ENCODE measurements around the gene STARD3NL. TPM values are rescaled to one million over a fixed set of nuclear protein-coding genes. Genes with fewer than 3 reads are reported as not detected.

The STARD3NL gene
- polyA plus RNA-seq, 4 donors, result 29.5 to 39.4 (median 35.2) TPM

DNA sequence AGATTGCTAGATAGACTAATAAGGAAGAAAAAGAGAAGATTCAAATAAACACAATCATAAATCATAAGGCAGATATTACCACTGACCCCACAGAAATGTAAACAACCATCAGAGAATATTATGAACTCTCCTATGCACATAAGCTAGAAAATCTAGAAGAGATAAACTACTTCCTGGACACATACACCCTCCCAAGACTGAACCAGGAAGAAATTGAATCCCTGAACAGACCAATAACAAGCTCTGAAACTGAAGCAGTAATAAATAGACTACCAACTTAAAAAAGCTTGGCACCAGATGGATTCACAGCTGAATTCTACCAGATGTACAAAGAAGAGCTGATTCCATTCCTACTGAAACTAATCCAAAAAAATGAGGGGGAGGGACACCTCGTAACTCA is 24.5 kb upstream of the STARD3NL start:
- Histone ChIP-seq H3K9me3 (ENCODE audit: control insufficient read depth in 2 of 2, insufficient read depth in 1 of 2, low read depth in 1 of 2, low read length in 1 of 2) (no peaks in the 10 kb centered on the region), H3K4me3 (ENCODE audit: low read depth in 1 of 3, low read length in 3 of 3) (no peak overlapping the region), H3K27ac (ENCODE audit: low read depth in 1 of 3, low read length in 2 of 3) (no peak overlapping the region), H3K4me1 (ENCODE audit: control insufficient read depth in 3 of 3, insufficient read depth in 2 of 3, low read depth in 1 of 3, low read length in 2 of 3) (no peaks in the 10 kb centered on the region), H3K27me3 (ENCODE audit: control insufficient read depth in 3 of 3, insufficient read depth in 3 of 3, low read length in 3 of 3) (no peaks in the 10 kb centered on the region), H3K36me3 (ENCODE audit: control insufficient read depth in 3 of 3, insufficient read depth in 2 of 3, low read depth in 1 of 3, low read length in 3 of 3) (no peaks in the 10 kb centered on the region)
- WGBS, 3 donors, result 61 to 71% (median 64%) methylated on average over 1 of the region's 1 CpG
- DNase-seq (no peak), FAIRE-seq (no peak)

DNA sequence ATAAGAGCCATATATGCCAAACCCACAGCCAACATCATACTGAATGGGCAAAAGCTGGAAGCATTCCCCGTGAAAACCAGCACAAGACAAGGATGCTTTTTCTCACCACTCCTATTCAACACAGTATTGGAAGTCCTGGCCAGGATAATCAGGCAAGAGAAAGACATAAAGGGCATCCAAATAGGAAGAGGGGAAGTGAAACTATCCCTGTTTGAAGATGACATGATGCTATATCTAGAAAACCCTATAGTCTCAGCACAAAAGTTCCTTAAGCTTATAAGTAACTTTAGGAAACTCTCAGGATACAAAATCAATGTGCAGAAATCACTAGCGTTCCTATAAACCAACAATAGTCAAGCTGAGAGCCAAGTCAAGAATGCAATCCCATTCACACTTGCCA is 23.8 kb upstream of the STARD3NL start:
- Histone ChIP-seq H3K27ac (ENCODE audit: low read depth in 1 of 3, low read length in 2 of 3) (no peak overlapping the region), H3K4me1 (ENCODE audit: control insufficient read depth in 3 of 3, insufficient read depth in 2 of 3, low read depth in 1 of 3, low read length in 2 of 3) (no peaks in the 10 kb centered on the region), H3K36me3 (ENCODE audit: control insufficient read depth in 3 of 3, insufficient read depth in 2 of 3, low read depth in 1 of 3, low read length in 3 of 3) (no peaks in the 10 kb centered on the region), H3K4me3 (ENCODE audit: low read depth in 1 of 3, low read length in 3 of 3) (no peak overlapping the region), H3K9me3 (ENCODE audit: control insufficient read depth in 2 of 2, insufficient read depth in 1 of 2, low read depth in 1 of 2, low read length in 1 of 2) (peaks cover 0 to 1% of the 10 kb centered on the region in 2 donors), H3K27me3 (ENCODE audit: control insufficient read depth in 3 of 3, insufficient read depth in 3 of 3, low read length in 3 of 3) (no peaks in the 10 kb centered on the region)
- 66 to 85% (median 75%) methylated on average over 2 of the region's 2 CpGs for WGBS, 3 donors
- no peak for FAIRE-seq
- no peak for DNase-seq

DNA sequence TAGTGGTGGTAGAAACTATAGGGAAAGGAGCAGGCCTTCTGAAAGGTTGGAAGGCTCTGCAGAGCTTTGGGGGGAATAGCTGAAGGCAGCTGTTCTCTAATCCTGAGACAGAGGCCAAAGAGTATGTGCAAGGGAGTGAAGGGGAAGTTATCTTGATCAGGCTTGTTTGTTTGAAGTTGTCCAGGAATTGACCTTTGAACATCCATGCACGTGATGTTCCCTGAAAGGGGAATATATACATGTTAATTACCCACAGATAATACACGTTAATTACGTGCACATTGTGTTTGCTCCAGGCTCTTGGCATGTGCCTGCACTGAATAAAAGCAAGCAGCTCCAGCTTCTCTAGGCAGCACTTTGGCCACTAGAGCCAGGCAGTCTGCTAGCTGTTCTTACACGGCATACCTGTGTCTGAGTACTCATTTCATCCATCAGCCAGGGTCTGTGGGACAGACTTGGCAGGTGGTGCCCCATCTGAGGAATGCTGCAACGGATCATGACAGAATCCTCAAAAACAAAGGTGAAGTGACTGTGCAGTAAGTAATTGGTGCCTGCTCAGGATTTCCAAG is 18.0 kb upstream of the STARD3NL start:
- WGBS, 3 donors, result 16 to 52% (median 21%) methylated on average over 5 of the region's 5 CpGs
- DNase-seq (peak; percentile 69 to 97), FAIRE-seq (no peak)

DNA sequence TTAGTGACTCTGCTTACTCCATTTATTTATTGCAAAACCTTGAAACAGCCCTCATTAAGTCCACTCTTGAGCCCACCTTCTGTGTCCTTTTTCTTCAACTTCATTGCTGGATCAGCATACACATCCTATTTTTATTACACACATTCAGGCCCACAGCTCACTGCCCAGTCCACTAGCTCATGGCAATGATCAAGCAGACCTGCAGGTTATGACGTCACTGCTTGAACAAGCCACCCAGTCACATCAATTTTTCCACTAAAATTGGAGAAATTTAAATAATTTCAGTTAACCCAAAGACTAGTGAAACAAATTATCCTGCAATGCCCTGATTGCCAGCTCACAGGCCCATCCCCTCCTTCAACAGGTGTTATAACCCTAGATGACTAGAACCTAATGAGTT is 16.0 kb upstream of the STARD3NL start:
- Histone ChIP-seq H3K27ac (ENCODE audit: low read depth in 1 of 3, low read length in 2 of 3) (no peak overlapping the region), H3K36me3 (ENCODE audit: control insufficient read depth in 3 of 3, insufficient read depth in 2 of 3, low read depth in 1 of 3, low read length in 3 of 3) (no peaks in the 10 kb centered on the region), H3K4me3 (ENCODE audit: low read depth in 1 of 3, low read length in 3 of 3) (no peak overlapping the region), H3K9me3 (ENCODE audit: control insufficient read depth in 2 of 2, insufficient read depth in 1 of 2, low read depth in 1 of 2, low read length in 1 of 2) (peaks cover 0 to 25% of the 10 kb centered on the region in 2 donors), H3K27me3 (ENCODE audit: control insufficient read depth in 3 of 3, insufficient read depth in 3 of 3, low read length in 3 of 3) (no peaks in the 10 kb centered on the region), H3K4me1 (ENCODE audit: control insufficient read depth in 3 of 3, insufficient read depth in 2 of 3, low read depth in 1 of 3, low read length in 2 of 3) (no peaks in the 10 kb centered on the region)
- no peak for FAIRE-seq
- 76 to 82% (median 81%) methylated on average over 1 of the region's 1 CpG for WGBS, 3 donors
- DNase-seq, result no peak

More for the DNA sequence above, 18.0 kb upstream of the STARD3NL start:
- H3K27ac ChIP-seq (ENCODE audit: low read depth in 1 of 3, low read length in 2 of 3), result peak overlapping the region in 1 of 3 donors; percentile 37
- no peaks in the 10 kb centered on the region for H3K36me3 ChIP-seq (ENCODE audit: control insufficient read depth in 3 of 3, insufficient read depth in 2 of 3, low read depth in 1 of 3, low read length in 3 of 3)
- no peaks in the 10 kb centered on the region for H3K27me3 ChIP-seq (ENCODE audit: control insufficient read depth in 3 of 3, insufficient read depth in 3 of 3, low read length in 3 of 3)
- H3K9me3 ChIP-seq (ENCODE audit: control insufficient read depth in 2 of 2, insufficient read depth in 1 of 2, low read depth in 1 of 2, low read length in 1 of 2), result peaks cover 0 to 25% of the 10 kb centered on the region in 2 donors
- H3K4me3 ChIP-seq (ENCODE audit: low read depth in 1 of 3, low read length in 3 of 3), result no peak overlapping the region
- H3K4me1 ChIP-seq (ENCODE audit: control insufficient read depth in 3 of 3, insufficient read depth in 2 of 3, low read depth in 1 of 3, low read length in 2 of 3), result no peaks in the 10 kb centered on the region

DNA sequence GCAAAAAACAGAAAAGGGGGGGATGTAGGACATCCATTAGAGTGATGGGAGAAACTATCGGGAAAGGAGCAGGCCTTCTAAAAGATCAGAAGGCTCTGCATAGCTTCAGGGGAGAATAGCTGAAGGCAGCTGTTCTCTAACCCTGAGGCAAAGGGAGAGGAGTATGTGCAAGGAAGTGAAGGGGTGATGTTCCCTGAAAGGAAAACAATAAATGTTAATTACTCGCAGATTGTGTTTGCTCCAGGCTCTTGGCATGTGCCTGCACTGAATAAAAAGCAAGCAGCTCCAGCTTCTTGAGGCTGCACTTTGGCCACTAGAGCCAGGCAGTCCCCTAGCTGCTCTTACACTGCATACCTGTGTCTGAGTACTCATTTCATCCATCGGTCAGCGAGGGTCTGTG is 14.4 kb upstream of the STARD3NL start:
- peaks cover 0 to 25% of the 10 kb centered on the region in 2 donors for H3K9me3 ChIP-seq (ENCODE audit: control insufficient read depth in 2 of 2, insufficient read depth in 1 of 2, low read depth in 1 of 2, low read length in 1 of 2)
- FAIRE-seq (no peak), DNase-seq (no peak)
- no peaks in the 10 kb centered on the region for H3K4me1 ChIP-seq (ENCODE audit: control insufficient read depth in 3 of 3, insufficient read depth in 2 of 3, low read depth in 1 of 3, low read length in 2 of 3)
- H3K4me3 ChIP-seq (ENCODE audit: low read depth in 1 of 3, low read length in 3 of 3), result no peak overlapping the region
- H3K27me3 ChIP-seq (ENCODE audit: control insufficient read depth in 3 of 3, insufficient read depth in 3 of 3, low read length in 3 of 3), result no peaks in the 10 kb centered on the region
- H3K27ac ChIP-seq (ENCODE audit: low read depth in 1 of 3, low read length in 2 of 3), result no peak overlapping the region
- 77 to 90% (median 78%) methylated on average over 4 of the region's 4 CpGs for WGBS, 3 donors
- H3K36me3 ChIP-seq (ENCODE audit: control insufficient read depth in 3 of 3, insufficient read depth in 2 of 3, low read depth in 1 of 3, low read length in 3 of 3), result no peaks in the 10 kb centered on the region

DNA sequence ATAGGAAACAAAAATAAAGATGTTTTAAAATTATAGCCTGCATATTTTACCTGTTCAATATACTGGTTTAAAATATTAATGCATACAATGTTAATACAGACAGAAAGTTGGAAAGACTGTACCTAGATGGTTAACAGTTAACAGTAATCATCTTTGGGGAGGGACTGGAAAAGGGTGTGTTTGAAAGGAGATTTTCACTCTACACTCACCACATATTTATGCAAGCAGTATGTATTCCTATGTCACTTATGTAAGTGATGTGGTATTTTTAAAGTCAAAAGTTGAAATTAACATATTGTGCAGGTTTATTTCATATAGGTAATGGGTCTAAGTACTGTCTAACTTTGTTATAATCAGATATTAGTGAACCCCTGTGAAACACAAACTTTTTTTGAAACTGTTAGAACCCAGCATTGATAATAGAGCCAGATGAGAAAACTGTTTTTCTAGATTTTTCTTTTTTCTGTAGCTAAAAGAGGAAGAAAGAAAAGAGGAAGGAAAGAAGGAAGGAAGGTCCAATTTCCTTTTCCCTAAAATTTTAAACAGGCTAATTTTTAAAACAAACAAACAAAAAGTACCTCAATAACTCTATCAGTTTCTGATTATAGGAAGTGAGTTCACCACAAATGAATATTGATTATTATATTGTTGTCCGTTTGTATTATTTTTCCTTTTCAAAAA is 9.0 kb upstream of the STARD3NL start:
- no peaks in the 10 kb centered on the region for H3K9me3 ChIP-seq (ENCODE audit: control insufficient read depth in 2 of 2, insufficient read depth in 1 of 2, low read depth in 1 of 2, low read length in 1 of 2)
- no peaks in the 10 kb centered on the region for H3K27me3 ChIP-seq (ENCODE audit: control insufficient read depth in 3 of 3, insufficient read depth in 3 of 3, low read length in 3 of 3)
- H3K27ac ChIP-seq (ENCODE audit: low read depth in 1 of 3, low read length in 2 of 3), result no peak overlapping the region
- no peaks in the 10 kb centered on the region for H3K4me1 ChIP-seq (ENCODE audit: control insufficient read depth in 3 of 3, insufficient read depth in 2 of 3, low read depth in 1 of 3, low read length in 2 of 3)
- H3K36me3 ChIP-seq (ENCODE audit: control insufficient read depth in 3 of 3, insufficient read depth in 2 of 3, low read depth in 1 of 3, low read length in 3 of 3), result no peaks in the 10 kb centered on the region
- no peak for DNase-seq
- H3K4me3 ChIP-seq (ENCODE audit: low read depth in 1 of 3, low read length in 3 of 3), result no peak overlapping the region
- WGBS, 3 donors, result 62 to 87% (median 86%) methylated on average over 1 of the region's 1 CpG
- no peak for FAIRE-seq

DNA sequence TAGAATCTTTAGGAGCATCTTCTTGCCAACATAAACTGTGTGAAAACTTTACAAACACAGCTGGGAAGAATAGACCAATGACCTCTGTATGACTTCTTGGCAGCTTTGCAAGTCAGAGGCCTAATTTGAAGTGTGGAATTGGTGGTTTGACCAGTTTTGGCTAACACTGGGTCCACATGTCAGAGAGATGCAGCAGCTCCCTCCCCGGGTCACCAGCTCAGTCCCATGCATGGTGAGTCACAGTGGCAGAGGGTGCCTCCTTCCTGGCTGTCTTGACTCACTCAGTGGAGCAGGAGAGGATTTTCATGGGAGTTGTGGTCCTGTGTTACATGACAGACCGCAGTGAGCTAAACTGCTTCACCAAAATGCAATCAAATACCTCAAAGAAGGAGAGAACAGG is 8.2 kb upstream of the STARD3NL start:
- no peak overlapping the region for H3K4me3 ChIP-seq (ENCODE audit: low read depth in 1 of 3, low read length in 3 of 3)
- no peaks in the 10 kb centered on the region for H3K27me3 ChIP-seq (ENCODE audit: control insufficient read depth in 3 of 3, insufficient read depth in 3 of 3, low read length in 3 of 3)
- no peak for FAIRE-seq
- no peaks in the 10 kb centered on the region for H3K9me3 ChIP-seq (ENCODE audit: control insufficient read depth in 2 of 2, insufficient read depth in 1 of 2, low read depth in 1 of 2, low read length in 1 of 2)
- H3K36me3 ChIP-seq (ENCODE audit: control insufficient read depth in 3 of 3, insufficient read depth in 2 of 3, low read depth in 1 of 3, low read length in 3 of 3), result no peaks in the 10 kb centered on the region
- H3K27ac ChIP-seq (ENCODE audit: low read depth in 1 of 3, low read length in 2 of 3), result no peak overlapping the region
- no peaks in the 10 kb centered on the region for H3K4me1 ChIP-seq (ENCODE audit: control insufficient read depth in 3 of 3, insufficient read depth in 2 of 3, low read depth in 1 of 3, low read length in 2 of 3)
- DNase-seq, result peak in 1 of 2 donors; percentile 24
- 46 to 50% (median 47%) methylated on average over 2 of the region's 2 CpGs for WGBS, 3 donors

DNA sequence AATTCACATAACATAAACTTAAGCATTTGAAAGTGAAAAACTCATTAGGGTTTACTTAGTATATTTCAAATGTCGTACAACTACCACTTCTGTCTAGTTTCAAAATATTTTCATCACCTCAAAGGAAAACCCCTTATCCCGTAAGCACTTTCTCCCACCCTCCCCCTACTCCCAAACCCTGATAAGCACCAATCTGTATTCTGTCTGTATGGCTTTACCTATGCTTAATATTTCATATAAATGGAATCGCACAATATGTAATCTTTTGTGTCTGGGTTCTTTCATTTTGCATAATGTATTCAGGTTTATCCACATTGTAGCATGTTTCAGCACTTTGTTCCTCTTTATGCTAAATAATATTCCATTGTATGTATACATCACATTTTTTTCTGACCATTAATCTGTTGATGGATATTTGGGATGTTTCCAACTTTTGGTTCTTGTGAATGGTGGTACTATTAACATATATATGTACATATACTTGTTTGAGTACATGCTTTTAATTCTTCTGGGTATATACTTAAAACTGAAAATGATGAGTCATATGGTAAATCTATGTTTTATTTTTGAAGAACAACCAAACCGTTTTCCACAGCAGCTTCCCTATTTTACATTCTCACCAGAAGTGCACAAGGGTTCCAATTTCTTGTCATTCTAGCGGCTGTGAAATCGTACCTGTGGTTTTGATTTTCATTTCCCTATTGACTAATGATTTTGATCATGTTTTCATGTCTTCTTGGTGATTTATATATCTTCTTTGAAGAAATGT is 6.2 kb upstream of the STARD3NL start:
- Histone ChIP-seq H3K27ac (ENCODE audit: low read depth in 1 of 3, low read length in 2 of 3) (no peak overlapping the region), H3K36me3 (ENCODE audit: control insufficient read depth in 3 of 3, insufficient read depth in 2 of 3, low read depth in 1 of 3, low read length in 3 of 3) (no peaks in the 10 kb centered on the region), H3K4me1 (ENCODE audit: control insufficient read depth in 3 of 3, insufficient read depth in 2 of 3, low read depth in 1 of 3, low read length in 2 of 3) (no peaks in the 10 kb centered on the region), H3K9me3 (ENCODE audit: control insufficient read depth in 2 of 2, insufficient read depth in 1 of 2, low read depth in 1 of 2, low read length in 1 of 2) (no peaks in the 10 kb centered on the region), H3K4me3 (ENCODE audit: low read depth in 1 of 3, low read length in 3 of 3) (no peak overlapping the region), H3K27me3 (ENCODE audit: control insufficient read depth in 3 of 3, insufficient read depth in 3 of 3, low read length in 3 of 3) (peaks cover 0 to 8% (median 0%) of the 10 kb centered on the region in 3 donors)
- FAIRE-seq (no peak), DNase-seq (no peak)
- WGBS, 3 donors, result 64 to 78% (median 65%) methylated on average over 6 of the region's 6 CpGs

All from small intestine (tissue), 7 donors.